CD4-positive, alpha-beta T cell treated with Interleukin-12 subunit alpha and Interleukin-12 subunit beta, for 1 hour (primary cell): Measurements from ENCODE around the gene NLRP5.
"Not testable (repeated sequence)": the region's sequence is repeated elsewhere in the genome, so short reads cannot be mapped to it uniquely, and the experiment has no call there.

Source experiments
- DNase-seq: peaks from one replicate; pipeline ENCODE4 v3.0.0-alpha.2; 2020

The NLRP5 gene

DNA sequence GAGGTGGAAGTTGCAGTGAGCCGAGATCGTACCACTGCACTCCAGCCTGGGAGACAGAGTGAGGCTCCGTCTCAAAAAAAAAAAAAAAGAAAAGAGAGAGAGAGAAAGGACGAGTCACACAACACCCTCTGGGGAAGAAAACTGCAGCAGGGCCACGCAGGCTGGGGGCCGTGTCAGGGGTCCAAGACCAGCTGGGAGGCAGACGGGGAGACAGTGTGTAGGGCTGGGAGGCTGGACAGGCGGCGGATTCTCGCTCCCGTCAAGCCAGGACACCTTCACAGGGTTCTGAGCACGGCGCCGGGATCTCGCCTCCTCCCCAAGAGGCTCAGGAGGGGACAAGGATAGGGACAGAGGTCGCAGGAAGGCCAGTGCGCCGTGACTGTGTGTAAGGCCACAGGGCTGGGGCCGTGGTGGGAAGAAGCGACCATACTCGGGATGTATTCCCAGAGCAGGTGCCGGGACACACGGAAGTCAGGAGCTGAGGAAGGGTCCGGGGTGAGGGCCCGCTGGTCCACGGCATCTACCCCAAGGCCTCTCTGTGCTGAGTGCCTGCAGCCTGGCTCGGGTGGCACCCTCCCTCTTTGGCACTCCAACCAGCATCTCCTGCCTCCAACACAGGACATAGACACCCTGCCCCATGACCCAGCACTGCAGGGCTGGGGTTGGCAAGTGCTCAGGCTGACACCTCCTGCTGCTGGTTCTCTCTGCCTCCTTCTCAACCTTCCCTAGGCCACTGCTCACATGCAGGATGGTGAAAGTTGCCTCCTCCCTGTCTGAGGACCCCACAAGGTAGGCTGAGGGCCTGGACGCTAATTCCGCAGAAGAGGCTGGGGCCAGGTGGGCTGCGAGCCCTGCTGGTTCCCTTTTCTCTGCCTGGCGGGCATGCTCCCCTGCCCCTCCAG lies 113.3 kb downstream of the NLRP5 start:
- DNase-seq, result no peak

DNA sequence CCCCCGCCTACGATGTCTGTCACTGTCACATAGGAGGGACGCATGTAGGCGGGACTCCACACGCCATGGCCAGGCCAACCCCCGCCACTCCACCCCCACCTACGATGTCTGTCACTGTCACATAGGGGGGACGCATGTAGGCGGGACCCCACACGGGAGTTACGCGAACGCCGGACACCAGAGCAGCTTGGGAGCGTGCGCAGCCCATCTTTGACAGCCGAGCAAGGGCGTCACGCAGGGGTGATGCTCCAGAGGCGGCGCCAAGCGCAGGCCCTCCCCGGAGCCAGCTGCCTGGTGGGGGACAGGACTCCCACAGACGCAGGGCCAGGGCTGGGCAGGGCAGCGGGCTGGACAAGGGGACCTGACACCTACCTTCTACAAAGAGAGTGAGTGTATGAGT lies 114.5 kb downstream of the NLRP5 start:
- DNase-seq, result no peak

DNA sequence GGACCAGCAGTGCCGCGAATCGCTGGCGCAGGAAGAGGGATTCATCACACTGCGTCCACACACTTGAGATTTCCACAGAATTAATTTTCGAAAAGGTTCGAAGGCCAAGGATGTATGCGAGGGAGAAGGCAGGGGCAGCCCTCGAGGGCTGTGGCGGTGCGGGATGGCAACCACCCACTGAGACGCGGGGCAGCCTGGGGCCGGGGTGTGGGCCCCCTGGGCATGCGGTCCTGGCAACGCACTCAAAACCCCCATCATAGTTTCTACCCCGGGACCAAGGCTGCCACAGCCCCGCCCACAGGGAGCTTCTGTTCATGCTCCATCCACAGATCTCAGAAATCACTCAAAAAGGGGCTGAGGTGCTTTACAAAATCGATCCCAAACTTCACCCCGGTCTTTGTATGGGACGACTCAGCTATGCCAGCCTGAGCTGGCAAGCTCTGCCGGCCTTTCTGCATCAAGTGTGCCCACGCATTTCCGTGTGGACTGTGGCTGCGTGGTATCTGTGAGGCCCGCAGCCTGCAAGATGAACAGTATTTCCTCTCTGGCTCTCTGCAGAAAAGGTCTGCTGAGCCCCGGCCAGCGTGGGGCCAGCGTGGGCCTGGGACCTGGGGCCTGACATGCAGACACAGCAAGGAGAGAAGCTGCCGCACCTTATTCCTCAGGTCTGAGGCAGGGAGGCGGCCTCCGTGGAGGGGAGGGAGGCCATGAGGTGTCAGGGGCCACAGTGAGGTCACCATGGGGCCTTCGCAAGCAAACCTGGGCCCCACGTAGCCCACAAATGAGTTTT lies 115.4 kb downstream of the NLRP5 start:
- DNase-seq, result no peak

DNA sequence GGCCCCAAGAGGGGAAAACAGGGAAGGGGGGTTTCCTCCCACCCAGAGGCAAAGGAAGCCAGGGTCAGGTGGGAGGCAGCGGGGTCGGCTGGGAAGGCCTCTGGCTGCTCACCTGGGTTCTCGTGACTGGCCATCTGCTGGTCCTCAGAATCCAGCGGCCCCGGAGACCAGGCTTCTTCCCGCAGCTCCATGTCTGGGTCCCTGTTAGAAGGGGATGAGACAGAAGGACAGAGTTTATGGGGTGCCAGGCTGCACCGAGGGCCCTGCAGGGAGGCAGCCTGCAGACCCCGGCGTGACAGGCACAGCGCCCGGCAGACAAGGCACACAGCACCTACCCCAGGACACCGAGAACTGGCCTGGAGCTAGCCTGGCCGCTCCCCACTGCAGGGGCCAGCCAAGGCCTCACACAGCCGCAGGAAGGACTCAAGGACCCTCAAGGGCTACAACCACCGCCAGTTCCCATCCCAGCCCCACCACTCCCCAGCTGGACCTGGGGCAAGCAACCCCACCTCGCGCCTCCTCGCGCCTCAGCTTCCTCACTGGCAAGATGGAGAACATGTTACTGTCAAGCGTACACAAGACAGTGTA lies 116.5 kb downstream of the NLRP5 start:
- no peak for DNase-seq

DNA sequence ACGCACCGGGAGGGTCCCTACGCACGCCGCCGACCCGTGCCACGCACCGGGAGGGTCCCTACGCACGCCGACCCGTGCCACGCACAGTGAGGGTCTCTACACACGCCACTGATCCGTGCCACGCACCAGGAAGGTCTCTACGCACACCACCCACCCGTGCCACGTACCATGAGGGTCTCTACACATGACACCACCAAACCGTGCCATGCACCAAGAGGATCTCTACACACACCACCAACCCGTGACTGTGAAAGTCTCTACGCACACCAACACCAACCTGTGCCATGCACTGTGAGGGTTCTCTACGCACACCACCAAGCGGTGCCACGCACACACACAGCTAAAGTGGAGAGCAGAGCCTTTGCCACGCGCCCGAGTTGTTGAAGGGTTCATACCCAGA lies 117.8 kb downstream of the NLRP5 start:
- DNase-seq, result no peak

DNA sequence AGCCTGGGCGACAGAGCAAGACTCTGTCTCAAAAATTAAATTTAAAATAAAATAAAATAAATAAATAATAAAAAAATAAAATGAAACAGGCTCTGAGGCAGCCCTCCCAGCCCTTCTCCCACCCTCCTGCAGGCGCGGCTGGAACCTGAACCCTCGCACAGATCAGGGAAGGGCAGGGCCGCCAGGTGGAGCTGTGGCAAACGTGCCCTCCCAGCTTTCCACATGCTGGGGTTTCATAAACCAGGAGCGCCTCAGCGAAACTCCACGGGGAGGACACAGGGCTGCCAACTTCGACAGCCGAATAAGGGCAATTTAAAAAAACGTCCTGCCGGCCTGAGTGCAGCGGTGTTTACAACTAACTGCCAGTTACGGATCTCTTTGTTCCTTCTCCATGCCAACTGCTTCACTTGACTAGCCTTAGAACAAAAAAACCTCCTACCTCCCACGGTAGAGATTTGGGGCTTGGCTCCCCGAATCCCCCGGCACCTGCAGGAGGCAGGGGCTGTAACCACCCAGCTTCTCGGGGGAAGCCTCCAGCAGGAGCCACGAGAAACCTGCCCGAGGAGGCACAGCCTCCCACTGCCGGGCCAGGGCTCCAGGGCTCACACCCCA lies 118.6 kb downstream of the NLRP5 start:
- peak; percentile 48 for DNase-seq

DNA sequence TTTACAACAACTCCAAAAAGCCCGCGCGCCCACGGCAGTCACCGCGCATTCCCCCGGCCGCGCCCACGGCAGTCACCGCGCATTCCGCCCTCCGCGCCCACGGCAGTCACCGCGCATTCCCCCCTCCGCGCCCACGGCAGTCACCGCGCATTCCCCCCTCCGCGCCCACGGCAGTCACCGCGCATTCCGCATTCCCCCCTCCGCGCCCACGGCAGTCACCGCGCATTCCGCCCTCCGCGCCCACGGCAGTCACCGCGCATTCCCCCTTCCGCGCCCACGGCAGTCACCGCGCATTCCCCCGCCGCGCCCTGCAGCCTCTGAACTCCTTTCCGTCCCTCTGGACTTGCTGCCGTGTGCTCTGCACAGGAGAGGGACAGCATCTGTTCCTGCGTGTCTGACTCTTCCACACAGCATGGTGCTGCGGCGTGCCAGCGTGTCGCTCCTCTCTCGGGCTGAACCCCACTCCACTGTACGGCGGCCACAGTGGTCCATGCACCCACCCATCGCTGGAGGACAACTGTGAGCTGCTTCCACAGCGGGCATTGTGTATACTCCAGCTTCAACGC lies 119.3 kb downstream of the NLRP5 start:
- DNase-seq, result not testable (repeated sequence)

DNA sequence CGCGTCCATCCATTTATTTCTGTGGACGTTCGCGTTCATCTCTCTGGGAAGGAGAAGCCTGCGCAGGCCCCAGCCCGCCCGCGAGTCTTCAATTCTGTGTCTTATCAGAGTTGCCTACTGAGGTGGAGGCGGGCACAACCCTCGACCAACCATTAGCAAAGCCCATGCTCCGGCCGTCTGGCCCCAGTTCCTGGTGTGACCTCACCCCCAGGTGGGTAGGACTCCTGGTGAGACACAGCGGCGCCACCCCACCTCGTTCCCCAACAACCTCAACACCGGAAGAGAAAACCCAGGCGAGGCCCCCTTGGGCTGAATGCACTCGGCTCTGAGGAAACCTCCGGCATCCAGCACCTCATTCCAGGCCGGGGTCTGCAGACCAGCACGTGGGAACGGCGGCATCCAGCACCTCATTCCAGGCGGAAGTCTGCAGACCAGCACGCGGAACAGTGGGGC lies 119.8 kb downstream of the NLRP5 start:
- no peak for DNase-seq

DNA sequence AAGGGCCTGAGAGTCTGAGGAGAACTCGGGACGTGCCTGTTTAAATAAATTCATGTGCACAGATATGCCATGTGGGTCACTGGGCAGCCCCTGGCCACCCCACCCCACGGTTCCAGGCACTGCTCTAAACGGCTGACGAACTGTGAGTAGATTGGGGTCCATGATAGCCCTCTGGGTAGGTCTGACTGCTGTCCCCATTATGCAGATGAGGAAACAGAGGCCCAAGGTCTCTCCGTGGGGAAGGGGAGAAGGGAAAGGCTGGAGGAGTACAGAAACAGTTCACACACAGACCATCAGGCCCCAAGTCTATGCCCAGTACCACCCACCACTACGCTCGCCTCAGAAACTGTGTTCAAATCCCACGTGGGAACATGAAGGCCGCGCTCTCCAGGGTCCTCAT lies 120.4 kb downstream of the NLRP5 start:
- no peak for DNase-seq

DNA sequence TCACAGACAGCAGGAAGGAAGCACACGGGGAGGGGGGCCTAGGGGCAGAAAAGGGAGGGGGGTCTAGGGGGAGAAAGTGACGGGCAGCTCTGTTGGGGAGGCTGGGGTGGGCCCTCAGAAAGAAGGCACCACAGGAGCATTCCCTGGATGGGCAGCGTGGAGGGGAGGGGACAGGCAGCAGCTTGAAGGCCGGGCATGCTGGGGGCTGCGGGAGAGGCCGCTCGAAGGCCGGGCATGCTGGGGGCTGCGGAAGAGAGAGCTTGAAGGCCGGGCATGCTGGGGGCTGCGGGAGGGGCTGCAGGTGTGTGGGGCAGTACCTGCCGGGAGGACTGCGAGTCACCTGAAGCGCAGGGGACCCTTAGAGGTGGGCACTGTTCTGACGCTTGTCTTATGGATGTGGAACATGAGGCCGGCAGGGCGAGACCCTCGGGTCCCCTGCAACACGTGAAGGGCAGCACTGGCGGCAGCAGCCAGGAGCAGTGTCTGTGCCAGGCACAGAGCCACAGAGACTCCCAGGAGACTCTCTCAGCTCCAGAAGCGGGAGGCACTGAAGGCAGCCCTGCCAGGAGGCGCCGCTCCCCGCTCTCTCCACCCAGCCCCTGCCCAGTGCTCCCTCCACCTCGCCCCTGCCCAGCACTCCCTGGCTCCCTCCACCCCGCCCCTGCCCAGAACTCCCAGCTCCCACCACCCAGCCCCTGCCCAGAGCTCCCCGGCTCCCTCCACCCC lies 121.2 kb downstream of the NLRP5 start:
- no peak for DNase-seq

DNA sequence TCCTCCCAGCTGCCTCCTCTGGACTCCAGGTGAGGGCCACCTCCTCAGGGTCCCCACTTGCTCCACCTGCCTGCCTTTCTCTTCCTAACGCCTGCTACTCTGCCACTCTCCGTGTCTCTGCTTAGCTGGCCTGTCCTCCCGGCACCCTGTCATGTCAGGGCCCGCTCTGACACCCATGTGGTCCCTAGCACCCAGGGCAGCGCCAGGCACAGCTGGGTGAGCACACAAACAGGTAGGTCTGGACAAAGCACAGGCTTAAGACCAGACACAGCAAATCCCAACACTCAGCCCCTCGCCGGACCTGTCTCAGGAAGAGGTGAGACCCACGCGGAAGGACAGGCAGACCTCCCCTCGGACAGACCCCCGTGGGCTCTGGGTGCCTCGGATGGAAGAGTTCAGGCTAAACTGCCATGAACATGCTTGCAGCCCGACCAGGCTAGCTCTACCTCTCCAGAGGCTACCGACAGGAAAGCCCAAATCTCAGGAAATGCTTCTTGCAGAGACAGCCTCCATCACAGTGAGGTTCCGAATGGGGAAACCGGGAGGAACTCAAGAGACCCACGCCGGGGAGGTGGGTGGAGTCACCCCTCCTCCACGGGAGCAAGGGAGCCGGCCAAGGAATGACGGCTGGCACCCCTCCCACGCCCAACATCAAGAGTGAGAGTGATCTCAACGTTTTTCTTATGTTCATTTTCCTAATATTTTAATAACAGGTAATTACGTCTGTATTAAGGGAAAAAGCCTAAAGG lies 122.0 kb downstream of the NLRP5 start:
- DNase-seq, result no peak

DNA sequence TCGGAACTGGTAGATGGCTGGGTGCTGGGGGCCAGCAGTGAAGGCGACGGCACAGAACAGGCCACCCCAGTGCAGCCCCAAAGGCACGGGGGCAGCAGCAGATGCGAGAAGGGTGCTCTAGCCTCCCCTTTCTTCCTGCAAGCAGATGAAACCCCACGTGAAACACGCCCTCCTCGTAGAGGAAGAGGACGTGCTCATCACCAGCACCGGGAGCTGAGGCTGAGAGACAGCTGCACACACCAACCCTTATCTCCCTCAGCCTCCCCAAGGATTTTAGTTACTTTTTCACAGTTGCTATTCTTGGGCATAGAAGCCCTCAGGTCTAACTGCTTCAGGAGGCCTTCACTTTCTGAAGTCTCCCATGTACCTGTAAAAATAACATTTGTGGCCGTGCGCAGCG lies 122.7 kb downstream of the NLRP5 start:
- no peak for DNase-seq

DNA sequence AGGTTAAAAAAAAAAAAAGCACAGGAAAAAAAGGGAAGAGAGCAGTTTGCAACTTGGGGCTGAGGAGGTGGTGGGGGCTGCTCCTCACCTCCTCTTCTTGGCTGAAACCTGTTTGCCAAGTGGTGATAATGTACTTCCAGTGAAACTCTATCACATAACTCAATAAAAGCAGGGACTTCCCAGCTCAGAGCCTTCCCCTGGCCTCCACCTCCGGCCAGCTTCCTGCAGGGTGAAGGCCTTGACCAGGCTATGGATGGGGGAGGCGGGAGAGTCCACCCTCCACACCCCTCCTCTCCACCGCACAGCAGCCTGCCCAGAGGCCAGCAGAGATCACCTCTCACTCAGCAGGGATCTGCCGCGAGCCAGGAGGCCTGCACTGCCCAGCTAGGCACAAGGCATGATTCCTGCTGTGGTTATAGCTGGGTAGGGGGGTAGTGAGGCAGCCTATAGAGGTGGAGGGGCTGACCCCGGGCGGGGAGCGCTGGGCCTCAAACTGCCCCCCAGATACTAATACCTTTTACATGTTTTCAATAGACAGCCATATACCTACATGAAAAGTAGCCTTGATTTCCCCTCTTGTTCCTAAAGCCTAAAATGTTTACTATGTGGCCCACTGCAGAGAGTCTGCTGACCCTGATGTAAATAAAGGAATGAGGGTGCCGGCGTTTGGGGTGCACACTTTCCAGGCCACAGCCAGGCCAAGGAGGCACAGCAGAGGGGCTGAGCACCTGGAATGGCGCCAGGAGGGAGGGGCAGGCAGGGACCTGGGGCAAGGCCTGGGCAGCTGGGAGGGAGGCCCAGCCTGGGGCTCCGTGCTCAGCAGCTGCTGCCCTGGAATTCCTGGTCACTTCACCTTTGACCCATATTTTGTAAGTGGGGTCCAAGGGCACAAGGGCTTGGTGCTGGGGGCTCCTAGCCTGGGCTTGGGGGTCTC lies 124.2 kb downstream of the NLRP5 start:
- no peak for DNase-seq
